Psoas muscle (tissue), 8 donors: ENCODE data around the gene DLX4. TPM values are rescaled to one million over a fixed set of nuclear protein-coding genes. Genes with fewer than 3 reads are reported as not detected.

ENCODE experiments used
- ATAC-seq, 4 donors: fragments of 200-7000 bp; cut with Tn5 transposase; one replicate each; pipeline ENCODE4 v1.9.1; 2020; ENCODE audit warnings: moderate library complexity in 3 of 4, mild to moderate bottlenecking in 2 of 4
- DNase-seq, 2 donors: peaks; one replicate each; pipeline ENCODE4 v3.0.0-alpha.2; 2020
- H3K27ac ChIP-seq: fragments of 200-600 bp; one replicate; pipeline ENCODE4 v1.8.0; 2022
- H3K27me3 ChIP-seq, 3 donors: fragments of 200-600 bp in 1 of 3; one replicate each; pipeline versions ENCODE4 v1.6.1 to v1.8.0; 2013 to 2022; ENCODE audit warnings: low read length in 2 of 3, mild to moderate bottlenecking in 2 of 3, moderate library complexity in 1 of 3; ENCODE audit not compliant: insufficient read depth in 3 of 3
- H3K36me3 ChIP-seq, 2 donors: fragments of 200-600 bp in 1 of 2; one replicate each; pipeline versions ENCODE4 v1.6.1 to v1.8.0; 2013 to 2022; ENCODE audit warnings: low read depth in 1 of 2, mild to moderate bottlenecking in 1 of 2, moderate library complexity in 1 of 2; ENCODE audit not compliant: insufficient read depth in 1 of 2
- H3K4me1 ChIP-seq: fragments of 200-600 bp; one replicate; pipeline ENCODE4 v1.8.0; 2022
- H3K4me3 ChIP-seq: fragments of 200-600 bp; one replicate; pipeline ENCODE4 v1.8.0; 2022; ENCODE audit warnings: mild to moderate bottlenecking
- H3K9me3 ChIP-seq: fragments of 200-600 bp; one replicate; pipeline ENCODE4 v1.8.0; 2022
- WGBS, 3 donors: extraction: QIAGEN DNeasy Blood & Tissue Kit; methylation state at CpG; one replicate each; pipeline versions ENCODE4 v1.1.6 to v1.1.7; 2013; 5-methylcytosine and 5-hydroxymethylcytosine counted together
- intact Hi-C, 2 donors: fragments of 100-400 bp; cut with DNase I; formaldehyde crosslinking; loops; one replicate each; pipeline versions ENCODE4 v1.11.0 to v1.14.2; 2022
- polyA plus RNA-seq, 3 donors: library from polyadenylated mRNA; stranded (reverse); fragments of 200-250 nt; gene quantifications; one replicate each; pipeline ENCODE4 v1.2.3, GENCODE V29; 2013
- total RNA-seq, 4 donors: library from RNA; stranded (reverse); fragmentation: NEBNext Ultra II Directional in 2 of 4; extraction: Animal tissue kit (Norgen Biotek cat#: 25700) in 2 of 4; gene quantifications; one replicate each; pipeline versions ENCODE4 v1.2.1 to v1.2.4, GENCODE V29; 2021 to 2023
- TF ChIP-seq, protein P1 (sequence below): fragments of 200-600 bp; IDR thresholded peaks from one replicate; pipeline ENCODE4 v1.8.0; 2022; ENCODE audit warnings: antibody characterized with exemption
- donor health status: healthy with polysubstance abuse.
- donor health status: DM: no; HTN: no; CAD: no; lungs with moderate emphysema.
- donor health status: Bipolar disorder and iron deficiency.
- donor health status: healthy.
- donor health status: DM: yes; HTN: yes; CAD: no.
- donor health status: DM: no; HTN: no; CAD: no.
- donor health status: DM: no; HTN: no; CAD: no.
- donor health status: DM: yes; HTN: yes; CAD: no.

Gene DLX4
- total and polyA plus RNA-seq, 7 donors = not detected

DNA sequence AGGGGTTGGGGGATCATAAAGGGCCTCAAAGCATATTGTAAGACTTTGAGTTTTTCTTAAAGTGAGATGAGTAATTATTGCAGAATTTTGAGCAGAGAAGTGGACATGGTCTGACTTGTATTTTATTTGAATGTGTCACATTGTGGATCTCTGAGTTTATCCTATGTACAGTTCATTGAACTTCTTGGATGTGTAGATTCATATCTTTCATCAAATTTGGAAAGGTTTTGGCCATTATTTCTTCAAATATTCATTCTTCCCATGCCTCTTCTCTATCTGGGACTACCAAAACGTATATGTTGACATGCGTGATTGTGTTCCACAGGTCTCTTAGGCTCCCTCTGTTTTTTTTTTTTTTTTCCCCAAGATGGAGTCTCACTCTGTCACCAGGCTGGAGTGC is 40.3 kb downstream of the DLX4 start:
- 81 to 93% (median 83%) methylated on average over 2 of the region's 2 CpGs for WGBS, 3 donors
- DNase-seq (no peak), ATAC-seq (no peak)
- H3K9me3 ChIP-seq = peaks cover 17% of the 10 kb centered on the region
- H3K4me3 ChIP-seq = no peak overlapping the region
- H3K4me1 ChIP-seq = no peaks in the 10 kb centered on the region
- H3K27me3 ChIP-seq = peaks cover 0 to 53% (median 2%) of the 10 kb centered on the region in 3 donors
- TF ChIP-seq, protein P1, sequence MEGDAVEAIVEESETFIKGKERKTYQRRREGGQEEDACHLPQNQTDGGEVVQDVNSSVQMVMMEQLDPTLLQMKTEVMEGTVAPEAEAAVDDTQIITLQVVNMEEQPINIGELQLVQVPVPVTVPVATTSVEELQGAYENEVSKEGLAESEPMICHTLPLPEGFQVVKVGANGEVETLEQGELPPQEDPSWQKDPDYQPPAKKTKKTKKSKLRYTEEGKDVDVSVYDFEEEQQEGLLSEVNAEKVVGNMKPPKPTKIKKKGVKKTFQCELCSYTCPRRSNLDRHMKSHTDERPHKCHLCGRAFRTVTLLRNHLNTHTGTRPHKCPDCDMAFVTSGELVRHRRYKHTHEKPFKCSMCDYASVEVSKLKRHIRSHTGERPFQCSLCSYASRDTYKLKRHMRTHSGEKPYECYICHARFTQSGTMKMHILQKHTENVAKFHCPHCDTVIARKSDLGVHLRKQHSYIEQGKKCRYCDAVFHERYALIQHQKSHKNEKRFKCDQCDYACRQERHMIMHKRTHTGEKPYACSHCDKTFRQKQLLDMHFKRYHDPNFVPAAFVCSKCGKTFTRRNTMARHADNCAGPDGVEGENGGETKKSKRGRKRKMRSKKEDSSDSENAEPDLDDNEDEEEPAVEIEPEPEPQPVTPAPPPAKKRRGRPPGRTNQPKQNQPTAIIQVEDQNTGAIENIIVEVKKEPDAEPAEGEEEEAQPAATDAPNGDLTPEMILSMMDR = no peak
- H3K27ac ChIP-seq = no peak overlapping the region
- intact Hi-C loops = no loop called here
- no peaks in the 10 kb centered on the region for H3K36me3 ChIP-seq

- ATAC-seq = no peak
- Histone ChIP-seq H3K36me3 (no peaks in the 10 kb centered on the region), H3K27me3 (peaks cover 0 to 32% (median 2%) of the 10 kb centered on the region in 3 donors), H3K4me1 (no peaks in the 10 kb centered on the region), H3K27ac (no peak overlapping the region), H3K4me3 (no peak overlapping the region), H3K9me3 (peaks cover 16% of the 10 kb centered on the region)
- intact Hi-C loops = no loop called here
- DNase-seq = no peak
- WGBS, 3 donors = 87 to 91% (median 89%) methylated on average over 2 of the region's 2 CpGs
- TF ChIP-seq, protein P1 = no peak
Observed at GRCh38 chr17:50013079-50013478, 44.1 kb downstream of the DLX4 start.

DNA sequence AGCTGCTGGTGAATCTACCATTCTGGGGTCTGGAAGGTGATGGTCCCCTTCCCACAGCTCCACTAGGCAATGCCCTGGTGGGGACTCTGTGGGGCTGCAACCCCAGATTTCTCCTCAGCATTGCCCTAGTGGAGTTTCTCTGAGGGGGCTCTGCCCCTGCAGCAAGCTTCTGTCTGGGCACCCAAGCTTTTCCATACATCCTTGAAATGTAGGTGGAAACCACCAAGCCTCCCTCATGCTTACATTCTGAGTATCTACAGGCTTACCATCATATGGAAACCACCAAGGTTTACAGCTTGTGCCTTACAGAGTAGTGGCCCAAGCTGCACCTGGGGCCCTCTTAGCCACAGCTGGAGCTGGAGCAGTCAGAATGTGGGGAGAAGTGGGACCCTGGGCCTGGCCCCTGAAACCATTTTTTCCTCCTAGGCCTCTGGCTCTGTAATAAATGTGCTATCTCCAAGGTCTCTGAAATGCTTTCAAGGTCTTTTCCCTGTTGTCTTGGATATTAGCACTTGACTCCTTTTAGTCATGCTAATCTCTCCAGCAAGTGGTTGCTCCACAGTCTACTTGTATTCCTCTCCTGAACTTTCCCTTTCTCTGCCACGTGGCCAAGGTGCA is 45.6 kb downstream of the DLX4 start:
- 21 to 43% (median 36%) methylated on average over 1 of the region's 1 CpG for WGBS, 3 donors
- Histone ChIP-seq H3K4me1 (no peaks in the 10 kb centered on the region), H3K27ac (no peak overlapping the region), H3K4me3 (no peak overlapping the region), H3K36me3 (no peaks in the 10 kb centered on the region), H3K27me3 (peaks cover 0 to 26% (median 2%) of the 10 kb centered on the region in 3 donors), H3K9me3 (peaks cover 3% of the 10 kb centered on the region)
- ATAC-seq (no peak), DNase-seq (no peak)
- TF ChIP-seq, protein P1 = no peak
- intact Hi-C loops = no loop called here

DNA sequence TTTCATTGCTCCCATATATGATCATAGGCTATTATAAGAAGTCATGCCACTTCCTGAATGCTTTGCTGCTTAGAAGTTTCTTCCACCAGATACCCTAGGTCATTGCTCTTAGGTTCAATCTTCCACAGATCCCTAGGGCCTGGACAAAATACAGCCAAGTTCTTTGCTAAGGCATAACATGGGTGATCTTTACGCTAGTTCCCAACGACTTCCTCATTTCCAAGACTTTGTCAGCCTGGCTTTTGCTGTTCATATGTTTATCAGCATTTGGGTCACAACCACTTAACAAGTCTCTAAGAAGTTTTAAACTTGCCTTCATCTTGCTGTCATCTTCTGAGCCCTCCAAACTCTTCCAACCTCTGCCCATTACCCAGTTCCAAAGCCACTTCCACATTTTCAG is 46.2 kb downstream of the DLX4 start:
- Histone ChIP-seq H3K9me3 (no peaks in the 10 kb centered on the region), H3K36me3 (no peaks in the 10 kb centered on the region), H3K4me1 (no peaks in the 10 kb centered on the region), H3K27me3 (peaks cover 0 to 20% (median 2%) of the 10 kb centered on the region in 3 donors), H3K4me3 (no peak overlapping the region), H3K27ac (no peak overlapping the region)
- no peak for DNase-seq
- TF ChIP-seq, protein P1 = no peak
- intact Hi-C loops = no loop called here
- 86 to 91% (median 88%) methylated on average over 2 of the region's 2 CpGs for WGBS, 3 donors
- no peak for ATAC-seq

DNA sequence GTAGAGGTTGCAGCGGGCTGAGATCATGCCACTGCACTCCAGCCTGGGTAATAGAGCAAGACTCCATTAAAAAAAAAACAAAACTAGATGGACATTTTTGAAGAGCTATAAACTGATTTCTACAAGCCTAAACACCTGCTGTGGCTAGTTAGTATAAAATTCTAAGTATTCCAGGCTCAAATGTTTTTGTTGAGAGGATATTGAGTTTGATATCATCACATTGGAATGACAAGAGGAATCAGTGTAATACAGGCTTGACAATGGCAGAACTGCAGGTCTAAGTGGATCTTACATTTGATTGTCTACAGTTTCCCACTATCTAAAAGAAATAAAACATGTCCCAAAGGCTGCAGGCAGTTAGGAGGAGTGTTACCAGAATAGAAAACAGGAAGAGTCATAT is 49.9 kb downstream of the DLX4 start:
- Histone ChIP-seq H3K27me3 (no peaks in the 10 kb centered on the region), H3K27ac (no peak overlapping the region), H3K4me3 (no peak overlapping the region), H3K9me3 (no peaks in the 10 kb centered on the region), H3K36me3 (no peaks in the 10 kb centered on the region), H3K4me1 (no peaks in the 10 kb centered on the region)
- no peak for ATAC-seq
- intact Hi-C loops = no loop called here
- TF ChIP-seq, protein P1 = no peak
- 84 to 97% (median 95%) methylated on average over 1 of the region's 1 CpG for WGBS, 3 donors
- no peak for DNase-seq
